D341Med (cell line): ENCODE data around the gene TBX20.
"Not testable (repeated sequence)": the region's sequence is repeated elsewhere in the genome, so short reads cannot be mapped to it uniquely, and the experiment has no call there.

Experiments used
- DNase-seq: peaks from one replicate; pipeline ENCODE4 v3.0.0; 2012; ENCODE audit warnings: low spot score

Gene TBX20

GRCh38 chr7:35220176-35220575 lies 33.7 kb downstream of the TBX20 start:
- DNase-seq, result not testable (repeated sequence)

- not testable (repeated sequence) for DNase-seq
Observed at GRCh38 chr7:35216033-35216432, 37.9 kb downstream of the TBX20 start.

- DNase-seq, result not testable (repeated sequence)
Observed at GRCh38 chr7:35215063-35215462, 38.8 kb downstream of the TBX20 start.

- DNase-seq, result not testable (repeated sequence)
Observed at GRCh38 chr7:35206924-35207323, 47.0 kb downstream of the TBX20 start.

GRCh38 chr7:35204850-35205249 lies 49.0 kb downstream of the TBX20 start:
- not testable (repeated sequence) for DNase-seq

GRCh38 chr7:35204031-35204430 lies 49.9 kb downstream of the TBX20 start:
- not testable (repeated sequence) for DNase-seq

- not testable (repeated sequence) for DNase-seq
Observed at GRCh38 chr7:35202353-35202752, 51.5 kb downstream of the TBX20 start.

GRCh38 chr7:35200170-35200569 lies 53.7 kb downstream of the TBX20 start:
- not testable (repeated sequence) for DNase-seq

- DNase-seq, result not testable (repeated sequence)
Observed at GRCh38 chr7:35198370-35199140, 55.3 kb downstream of the TBX20 start.

GRCh38 chr7:35191571-35191970 lies 62.3 kb downstream of the TBX20 start:
- not testable (repeated sequence) for DNase-seq

- not testable (repeated sequence) for DNase-seq
Observed at GRCh38 chr7:35190146-35190773, 63.6 kb downstream of the TBX20 start.

GRCh38 chr7:35186751-35187150 lies 67.1 kb downstream of the TBX20 start:
- DNase-seq, result peak; percentile 15

- peak; percentile 22 for DNase-seq
Observed at GRCh38 chr7:35185908-35186731, 67.8 kb downstream of the TBX20 start.

GRCh38 chr7:35185578-35185907 lies 68.4 kb downstream of the TBX20 start:
- not testable (repeated sequence) for DNase-seq

- not testable (repeated sequence) for DNase-seq
Observed at GRCh38 chr7:35184961-35185360, 68.9 kb downstream of the TBX20 start.

GRCh38 chr7:35183873-35184503 lies 69.9 kb downstream of the TBX20 start:
- DNase-seq, result not testable (repeated sequence)

- DNase-seq, result not testable (repeated sequence)
Observed at GRCh38 chr7:35180665-35181064, 73.2 kb downstream of the TBX20 start.

GRCh38 chr7:35173176-35173575 lies 80.7 kb downstream of the TBX20 start:
- DNase-seq, result not testable (repeated sequence)

GRCh38 chr7:35172131-35172530 lies 81.8 kb downstream of the TBX20 start:
- not testable (repeated sequence) for DNase-seq

GRCh38 chr7:35167658-35168057 lies 86.2 kb downstream of the TBX20 start:
- DNase-seq, result not testable (repeated sequence)

GRCh38 chr7:35167158-35167557 lies 86.7 kb downstream of the TBX20 start:
- DNase-seq, result not testable (repeated sequence)
